Body of pancreas (tissue), 4 donors: ENCODE results near the gene PRKCB. TPM values are rescaled to one million over a fixed set of nuclear protein-coding genes. Genes with fewer than 3 reads are reported as not detected.

Source experiments
- ATAC-seq: fragments of 150-250 bp; one replicate; pipeline ENCODE4 v1.9.1; 2016
- DNase-seq, 4 donors: peaks; one replicate each; pipeline ENCODE4 v3.0.0-alpha.2; 2019
- H3K27ac ChIP-seq, 4 donors: fragments of 200-600 bp; sonication (generic); 1 replicate in 3 of 4; 2 replicates in 1 of 4; pipeline versions ENCODE4 v1.5.1 to v1.6.1; 2016 to 2019; ENCODE audit warnings: mild to moderate bottlenecking in 1 of 4, mixed read lengths in 1 of 4, moderate library complexity in 1 of 4
- H3K27me3 ChIP-seq, 2 donors: fragments of 200-600 bp; sonication (generic); one replicate each; pipeline ENCODE4 v1.6.0; 2016; ENCODE audit warnings: mild to moderate bottlenecking in 1 of 2
- H3K36me3 ChIP-seq, 2 donors: fragments of 200-600 bp; sonication (generic); replicated peaks in 1 of 2; 2 replicates each; pipeline ENCODE4 v1.5.1; 2016; ENCODE audit warnings: low read depth in 2 of 2; ENCODE audit not compliant: insufficient read depth in 1 of 2
- H3K4me1 ChIP-seq: fragments of 200-600 bp; sonication (generic); one replicate; pipeline ENCODE4 v1.6.0; 2016
- H3K4me3 ChIP-seq, 2 donors: fragments of 200-600 bp; sonication (generic); 1 replicate in 1 of 2; 2 replicates in 1 of 2; pipeline ENCODE4 v1.5.1; 2016 to 2019
- H3K9me3 ChIP-seq, 3 donors: fragments of 200-600 bp; sonication (generic); 1 replicate in 2 of 3; 2 replicates in 1 of 3; pipeline ENCODE4 v1.5.1; 2016
- POLR2A ChIP-seq, 3 donors: fragments of 450-650 bp; IDR thresholded peaks; one replicate each; pipeline ENCODE4 v1.6.1; 2016; ENCODE audit warnings: antibody characterized with exemption in 3 of 3, mild to moderate bottlenecking in 2 of 3
- WGBS, 2 donors: methylation state at CpG; one replicate each; pipeline ENCODE4 v1.1.5; 2017; 5-methylcytosine and 5-hydroxymethylcytosine counted together
- intact Hi-C: fragments of 100-400 bp; cut with DNase I; formaldehyde crosslinking; loops from one replicate; pipeline ENCODE4 v1.15.1; 2023
- total RNA-seq, 2 donors: library from RNA; depleted of rRNA; stranded (reverse); fragments of >200 nt; gene quantifications; one replicate each; pipeline ENCODE4 v1.1.0, GENCODE V29; 2016
- TF ChIP-seq, protein P1 (sequence below), 7 experiments: fragments of 450-650 bp in 4 of 7; fragments of 200-600 bp in 3 of 7; sonication (generic) in 3 of 7; IDR thresholded peaks; one replicate each; pipeline ENCODE4 v1.5.1; 2016 to 2019; ENCODE audit warnings: antibody characterized with exemption in 7 of 7

Gene PRKCB
- total RNA-seq, 2 donors from 2014 or later: 0.33 to 10.6 TPM

GRCh38 chr16:24132048-24132796, 296.4 kb downstream of the PRKCB start:
- no peaks in the 10 kb centered on the region for H3K27me3 ChIP-seq
- no peaks in the 10 kb centered on the region for H3K36me3 ChIP-seq
- no peak for DNase-seq
- WGBS, 2 donors: 68 to 83% methylated on average over 2 of the region's 2 CpGs
- H3K4me1 ChIP-seq: no peaks in the 10 kb centered on the region
- no peaks in the 10 kb centered on the region for H3K9me3 ChIP-seq
- no peak overlapping the region for H3K4me3 ChIP-seq
- intact Hi-C loops: no loop called here
- H3K27ac ChIP-seq: no peak overlapping the region
- ATAC-seq: no peak
- no peak for TF ChIP-seq POLR2A (IDR thresholded peaks at IDR 0.05)
- TF ChIP-seq, protein P1, sequence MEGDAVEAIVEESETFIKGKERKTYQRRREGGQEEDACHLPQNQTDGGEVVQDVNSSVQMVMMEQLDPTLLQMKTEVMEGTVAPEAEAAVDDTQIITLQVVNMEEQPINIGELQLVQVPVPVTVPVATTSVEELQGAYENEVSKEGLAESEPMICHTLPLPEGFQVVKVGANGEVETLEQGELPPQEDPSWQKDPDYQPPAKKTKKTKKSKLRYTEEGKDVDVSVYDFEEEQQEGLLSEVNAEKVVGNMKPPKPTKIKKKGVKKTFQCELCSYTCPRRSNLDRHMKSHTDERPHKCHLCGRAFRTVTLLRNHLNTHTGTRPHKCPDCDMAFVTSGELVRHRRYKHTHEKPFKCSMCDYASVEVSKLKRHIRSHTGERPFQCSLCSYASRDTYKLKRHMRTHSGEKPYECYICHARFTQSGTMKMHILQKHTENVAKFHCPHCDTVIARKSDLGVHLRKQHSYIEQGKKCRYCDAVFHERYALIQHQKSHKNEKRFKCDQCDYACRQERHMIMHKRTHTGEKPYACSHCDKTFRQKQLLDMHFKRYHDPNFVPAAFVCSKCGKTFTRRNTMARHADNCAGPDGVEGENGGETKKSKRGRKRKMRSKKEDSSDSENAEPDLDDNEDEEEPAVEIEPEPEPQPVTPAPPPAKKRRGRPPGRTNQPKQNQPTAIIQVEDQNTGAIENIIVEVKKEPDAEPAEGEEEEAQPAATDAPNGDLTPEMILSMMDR (IDR thresholded peaks at IDR 0.05): no peak

DNA sequence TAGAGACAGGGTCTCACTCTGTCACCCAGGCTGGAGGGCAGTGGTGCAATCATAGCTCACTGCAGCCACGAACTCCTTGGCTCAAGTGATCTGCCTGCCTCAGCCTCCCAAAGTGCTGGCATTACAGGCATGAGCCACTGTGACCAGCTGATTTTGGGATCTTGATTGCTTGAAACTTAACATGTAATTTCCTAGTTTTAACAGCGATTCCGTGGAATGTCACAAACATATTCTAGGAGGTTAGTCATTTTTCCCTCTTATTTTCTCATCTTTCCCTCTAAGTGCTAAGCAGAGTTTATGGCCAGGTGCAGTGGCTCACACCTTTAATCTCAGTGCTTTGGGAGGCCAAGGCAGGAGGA, 297.0 kb downstream of the PRKCB start:
- Histone ChIP-seq H3K9me3 (no peaks in the 10 kb centered on the region), H3K27ac (no peak overlapping the region), H3K4me3 (no peak overlapping the region), H3K4me1 (no peaks in the 10 kb centered on the region), H3K27me3 (no peaks in the 10 kb centered on the region), H3K36me3 (no peaks in the 10 kb centered on the region)
- no peak for DNase-seq
- WGBS, 2 donors: 59 to 68% methylated on average over 3 of the region's 3 CpGs
- intact Hi-C loops: no loop called here
- no peak for TF ChIP-seq POLR2A (IDR thresholded peaks at IDR 0.05)
- TF ChIP-seq, protein P1 (IDR thresholded peaks at IDR 0.05): no peak
- ATAC-seq: no peak

GRCh38 chr16:24135624-24136565, 300.1 kb downstream of the PRKCB start:
- Histone ChIP-seq H3K27me3 (no peaks in the 10 kb centered on the region), H3K36me3 (no peaks in the 10 kb centered on the region), H3K9me3 (no peaks in the 10 kb centered on the region), H3K27ac (no peak overlapping the region), H3K4me3 (no peak overlapping the region), H3K4me1 (no peaks in the 10 kb centered on the region)
- ATAC-seq (no peak), DNase-seq (no peak)
- intact Hi-C loops: no loop called here
- 64 to 69% methylated on average over 9 of the region's 9 CpGs for WGBS, 2 donors
- TF ChIP-seq, protein P1 (IDR thresholded peaks at IDR 0.05): no peak
- TF ChIP-seq POLR2A (IDR thresholded peaks at IDR 0.05): no peak

DNA sequence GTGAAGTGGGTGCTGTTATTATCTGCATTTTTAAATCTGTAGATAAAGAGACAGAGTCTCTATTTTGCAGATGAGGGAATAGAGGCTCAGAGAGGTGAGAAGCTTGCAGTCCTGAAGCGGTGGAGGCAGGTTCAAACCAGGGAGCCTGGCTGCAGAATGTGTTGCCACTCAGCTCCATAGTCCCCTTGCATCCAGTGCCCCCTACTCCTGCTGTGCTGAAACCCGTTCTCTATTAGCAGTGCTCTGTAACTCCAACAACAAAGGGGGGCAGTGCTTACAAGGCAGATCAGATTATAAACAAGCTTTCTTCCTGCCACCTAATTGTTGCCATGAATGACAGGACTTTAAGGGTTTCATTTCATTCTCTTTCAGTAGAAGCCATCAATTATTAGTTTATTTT, 302.2 kb downstream of the PRKCB start:
- 44 to 49% methylated on average over 2 of the region's 2 CpGs for WGBS, 2 donors
- no peak for TF ChIP-seq POLR2A (IDR thresholded peaks at IDR 0.05)
- TF ChIP-seq, protein P1 (IDR thresholded peaks at IDR 0.05): no peak
- Histone ChIP-seq H3K4me3 (no peak overlapping the region), H3K27me3 (no peaks in the 10 kb centered on the region), H3K4me1 (no peaks in the 10 kb centered on the region), H3K27ac (no peak overlapping the region), H3K9me3 (no peaks in the 10 kb centered on the region), H3K36me3 (no peaks in the 10 kb centered on the region)
- no peak for DNase-seq
- intact Hi-C loops: no loop called here
- ATAC-seq: no peak
